ENCODE measurements around the gene GPR150.

GPR150 gene

GRCh38 chr5:95621839-95622629 is 2.1 kb downstream of the GPR150 start:
- H3K27ac ChIP-seq, result no peak overlapping the region
- TF ChIP-seq CTCF (conservative IDR thresholded peaks at IDR 0.05), result no peak

GRCh38 chr5:95623706-95624105 is 3.8 kb downstream of the GPR150 start:
- no peak overlapping the region for H3K27ac ChIP-seq
- no peak for TF ChIP-seq CTCF (conservative IDR thresholded peaks at IDR 0.05)

- TF ChIP-seq CTCF (conservative IDR thresholded peaks at IDR 0.05), result no peak
- no peak overlapping the region for H3K27ac ChIP-seq
Observed at GRCh38 chr5:95624368-95624767, 4.5 kb downstream of the GPR150 start.

GRCh38 chr5:95626701-95627100 is 6.8 kb downstream of the GPR150 start:
- H3K27ac ChIP-seq, result no peak overlapping the region
- no peak for TF ChIP-seq CTCF (conservative IDR thresholded peaks at IDR 0.05)

- TF ChIP-seq CTCF (conservative IDR thresholded peaks at IDR 0.05), result no peak
Observed at GRCh38 chr5:95627971-95628810, 8.3 kb downstream of the GPR150 start.

GRCh38 chr5:95628933-95629332 is 9.0 kb downstream of the GPR150 start:
- H3K27ac ChIP-seq, result peak overlapping the region; percentile 60
- no peak for TF ChIP-seq CTCF (conservative IDR thresholded peaks at IDR 0.05)

More at GRCh38 chr5:95627971-95628810, 8.3 kb downstream of the GPR150 start:
- peak overlapping the region; percentile 60 for H3K27ac ChIP-seq

- TF ChIP-seq CTCF (conservative IDR thresholded peaks at IDR 0.05), result no peak
- H3K27ac ChIP-seq, result no peak overlapping the region
Observed at GRCh38 chr5:95630394-95630917, 10.6 kb downstream of the GPR150 start.
